ENCODE data around the gene CCDC121. TPM values are rescaled to one million over a fixed set of nuclear protein-coding genes. Genes with fewer than 3 reads are reported as not detected.

The CCDC121 gene
- total RNA-seq = 1.8 TPM in 2 replicates

GRCh38 chr2:27628767-27629709, at the start of gene CCDC121, which contains the start of gene GPN1:
CCDC121 (minus strand) TSS chr2:27629012; CDS start chr2:27627799, 1,213 bp downstream.
GPN1 (plus strand) TSS chr2:27629050; CDS start chr2:27629059, 9 bp downstream.

GRCh38 chr2:27663285-27664153, 34.7 kb upstream of the CCDC121 start, which contains the start of the genes SLC4A1AP and SUPT7L:
SLC4A1AP (plus strand) TSS chr2:27663889; CDS start chr2:27663915, 26 bp downstream.
SUPT7L (minus strand) TSS chr2:27663614; CDS start chr2:27662192, 1,422 bp downstream.

DNA sequence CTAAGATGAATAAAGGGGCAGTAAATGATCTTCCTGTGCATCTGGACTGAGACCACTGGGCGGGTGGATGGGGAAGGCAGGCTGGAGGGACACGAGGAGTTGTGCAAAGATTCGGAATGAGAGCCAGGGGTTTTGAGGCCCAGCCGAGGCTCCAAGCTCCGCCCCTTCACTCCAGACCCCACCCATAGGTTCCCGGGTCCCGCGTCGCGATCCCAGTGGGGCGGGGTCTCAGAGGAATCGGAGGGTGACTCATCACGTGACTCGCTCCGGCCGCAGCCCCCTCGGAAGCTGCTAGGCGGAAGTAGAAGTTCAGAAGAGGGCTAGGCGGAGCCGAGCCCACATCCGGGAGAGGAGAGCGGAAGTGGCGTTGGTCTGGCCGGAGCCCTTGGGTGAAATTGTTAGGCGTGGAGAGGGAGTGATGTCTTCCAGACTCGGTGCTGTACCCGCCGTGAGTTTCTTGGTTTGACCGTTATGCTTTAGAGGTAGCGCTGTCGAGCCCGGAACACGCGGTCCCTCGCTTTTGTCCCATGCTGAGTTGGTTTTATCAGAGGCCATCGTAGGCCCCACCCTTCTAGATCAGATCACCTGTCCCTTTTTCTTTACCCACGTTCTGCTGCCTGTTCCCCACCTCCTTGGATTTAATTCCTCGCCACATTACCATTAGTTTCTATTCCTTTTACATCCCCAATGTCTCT, 46.0 kb downstream of the CCDC121 start, which contains the start of gene ZNF512:
TSS of gene ZNF512 (plus strand) at position 348 of the 695 bp plus-strand sequence. CDS start at position 419, 71 bp downstream.

Other genes starting within 250 kb of the CCDC121 start
- gene ZNF513, start 248.3 kb downstream of the CCDC121 start, total RNA-seq = 8.9 and 10.6 TPM in 2 replicates
- 59.6 and 68.3 TPM in 2 replicates for gene PPM1G, start 219.4 kb downstream of the CCDC121 start, total RNA-seq
- 99.9 and 108 TPM in 2 replicates for gene NRBP1, start 200.4 kb downstream of the CCDC121 start, total RNA-seq
- 0.39 TPM in 1 of 2 replicates, not detected in the other for gene KRTCAP3, start 186.6 kb downstream of the CCDC121 start, total RNA-seq
- gene IFT172, start 139.3 kb downstream of the CCDC121 start, total RNA-seq = 38.3 and 43.3 TPM in 2 replicates
- gene FNDC4, start 133.8 kb downstream of the CCDC121 start, total RNA-seq = 39.9 and 52.9 TPM in 2 replicates
- gene GCKR, start 132.2 kb downstream of the CCDC121 start, total RNA-seq = 7.4 and 8.5 TPM in 2 replicates
- gene ZNF512, start 46.0 kb downstream of the CCDC121 start, total RNA-seq = 16.3 and 21.9 TPM in 2 replicates
- 34.2 and 37.4 TPM in 2 replicates for gene GPN1, start within 50 bp of the CCDC121 start, total RNA-seq
- 18.9 and 19.4 TPM in 2 replicates for gene SUPT7L, start 34.6 kb upstream of the CCDC121 start, total RNA-seq
- gene SLC4A1AP, start 34.9 kb upstream of the CCDC121 start, total RNA-seq = 23.1 and 24.9 TPM in 2 replicates
- 53.1 and 67.6 TPM in 2 replicates for gene MRPL33, start 142.7 kb upstream of the CCDC121 start, total RNA-seq

All from smooth muscle cell of the pulmonary artery (primary cell).